IMR-90 (cell line): Measurements from ENCODE around the gene KCNN3. TPM values are rescaled to one million over a fixed set of nuclear protein-coding genes. Genes with fewer than 3 reads are reported as not detected.

Experiments
- ATAC-seq: fragments of 200-7000 bp; cut with Tn5 transposase; 2 replicates; pipeline ENCODE4 v1.9.1; 2020; ENCODE audit warnings: low read depth, mild to moderate bottlenecking, moderate library complexity
- BruUV-seq: library from RNA; stranded (reverse); fragments of 400-500 nt; replicated peaks from 2 replicates; lab custom pipeline; 2021; lab: Mats Ljungman, UMichigan
- CTCF ChIA-PET: fragments of 300-600 bp; formaldehyde crosslinking; extraction: SDS; loops from one replicate; lab custom pipeline; 2021; ENCODE audit warnings: antibody characterized with exemption; lab: Yijun Ruan, JAX
- POLR2A ChIA-PET: fragments of 300-600 bp; sonication (Branson Sonifier 250); formaldehyde crosslinking; loops from one replicate; lab custom pipeline; 2022; ENCODE audit warnings: antibody characterized with exemption; ENCODE audit not compliant: unreplicated experiment; lab: Charles Lee
- DNase-seq: peaks from one replicate; pipeline ENCODE4 v3.0.0; 2013
- H2AFZ ChIP-seq: replicated peaks from 2 replicates; pipeline ENCODE3; 2013; ENCODE audit warnings: low read length, mild to moderate bottlenecking; ENCODE audit not compliant: poor library complexity
- H2AK5ac ChIP-seq: 2 replicates; pipeline ENCODE4 v1.6.1; 2013; ENCODE audit warnings: low read depth, low read length, inconsistent platforms
- H2AK9ac ChIP-seq: replicated peaks from 2 replicates; pipeline ENCODE3; 2013; ENCODE audit warnings: mild to moderate bottlenecking, low read depth, low read length, moderate library complexity; ENCODE audit not compliant: poor library complexity
- H2BK120ac ChIP-seq: 2 replicates; pipeline ENCODE4 v1.6.1; 2013; ENCODE audit warnings: low read depth, low read length, inconsistent platforms
- H2BK15ac ChIP-seq: 3 replicates; pipeline ENCODE4 v1.6.1; 2013; ENCODE audit warnings: low read depth, low read length, inconsistent platforms
- H2BK20ac ChIP-seq: 2 replicates; pipeline ENCODE4 v1.6.1; 2013; ENCODE audit warnings: low read depth, mild to moderate bottlenecking, inconsistent platforms, low read length, moderate library complexity
- H2BK5ac ChIP-seq: 2 replicates; pipeline ENCODE4 v1.6.1; 2013; ENCODE audit warnings: mild to moderate bottlenecking, low read depth, low read length, inconsistent platforms; ENCODE audit not compliant: poor library complexity, severe bottlenecking
- H3K14ac ChIP-seq: replicated peaks from 2 replicates; pipeline ENCODE4 v1.6.1; 2013; ENCODE audit warnings: low read depth, low read length, inconsistent platforms
- H3K18ac ChIP-seq: 2 replicates; pipeline ENCODE4 v1.6.1; 2013; ENCODE audit warnings: low read depth, low read length, control low read depth
- H3K23ac ChIP-seq: 2 replicates; pipeline ENCODE4 v1.6.1; 2013; ENCODE audit warnings: low read depth, low read length, inconsistent platforms
- H3K27ac ChIP-seq: 2 replicates; pipeline ENCODE4 v1.5.1; 2013; ENCODE audit warnings: mild to moderate bottlenecking, control low read depth, low read length; ENCODE audit not compliant: insufficient read depth
- H3K27me3 ChIP-seq: 2 replicates; pipeline ENCODE4 v1.6.1; 2013; ENCODE audit warnings: low read length; ENCODE audit not compliant: control insufficient read depth, insufficient read depth
- H3K36me3 ChIP-seq: 2 replicates; pipeline ENCODE4 v1.6.1; 2013; ENCODE audit warnings: low read length, mixed read lengths; ENCODE audit not compliant: control insufficient read depth, insufficient read depth
- H3K4ac ChIP-seq: 2 replicates; pipeline ENCODE4 v1.6.1; 2013; ENCODE audit warnings: low read depth, low read length, inconsistent platforms
- H3K4me1 ChIP-seq: 2 replicates; pipeline ENCODE4 v1.6.1; 2013; ENCODE audit warnings: low read length, mixed read lengths; ENCODE audit not compliant: control insufficient read depth, insufficient read depth
- H3K4me2 ChIP-seq: 2 replicates; pipeline ENCODE4 v1.6.1; 2013; ENCODE audit warnings: low read depth, mild to moderate bottlenecking, control low read depth, low read length, moderate library complexity
- H3K4me3 ChIP-seq: 2 replicates; pipeline ENCODE4 v1.5.1; 2013; ENCODE audit warnings: low read depth, mild to moderate bottlenecking, control low read depth, low read length, moderate library complexity; ENCODE audit not compliant: insufficient read depth
- H3K56ac ChIP-seq: 2 replicates; pipeline ENCODE4 v1.6.1; 2013; ENCODE audit warnings: low read length, inconsistent platforms; ENCODE audit not compliant: insufficient read depth; ENCODE audit errors: extremely low read depth
- H3K79me1 ChIP-seq, 2 experiments: 2 replicates each; pipeline ENCODE4 v1.6.1; 2013; ENCODE audit warnings: low read length in 2 of 2, inconsistent platforms in 1 of 2, low read depth in 1 of 2
- H3K9ac ChIP-seq: 2 replicates; pipeline ENCODE4 v1.6.1; 2013; ENCODE audit warnings: low read depth, low read length, control low read depth
- H3K9me1 ChIP-seq: 2 replicates; pipeline ENCODE4 v1.6.1; 2013; ENCODE audit warnings: low read length, inconsistent platforms; ENCODE audit not compliant: insufficient read depth
- H3K9me3 ChIP-seq: 2 replicates; pipeline ENCODE4 v1.6.1; 2013; ENCODE audit warnings: low read length; ENCODE audit not compliant: control insufficient read depth, insufficient read depth
- H4K20me1 ChIP-seq: 2 replicates; pipeline ENCODE4 v1.6.1; 2013; ENCODE audit warnings: low read length, inconsistent platforms; ENCODE audit not compliant: insufficient read depth
- H4K5ac ChIP-seq: 2 replicates; pipeline ENCODE4 v1.6.1; 2013; ENCODE audit warnings: mild to moderate bottlenecking, low read depth, low read length, control low read depth
- H4K8ac ChIP-seq, 2 experiments: 2 replicates each; pipeline ENCODE4 v1.6.1; 2013; ENCODE audit warnings: low read depth in 2 of 2, low read length in 2 of 2, control low read depth in 1 of 2, inconsistent platforms in 1 of 2
- H4K91ac ChIP-seq: 2 replicates; pipeline ENCODE4 v1.6.1; 2013; ENCODE audit warnings: low read depth, low read length, inconsistent platforms; ENCODE audit not compliant: insufficient read depth
- BHLHE40 ChIP-seq: fragments of 150-350 bp; IDR thresholded peaks from 2 replicates; pipeline ENCODE4 v1.6.1; 2016; ENCODE audit warnings: mild to moderate bottlenecking, low read depth, low read length
- CEBPB ChIP-seq: IDR thresholded peaks from 2 replicates; pipeline ENCODE4 v1.6.1; 2012; ENCODE audit warnings: low read depth, low read length, improper control_type of control experiment
- CHD1 ChIP-seq: IDR thresholded peaks from 2 replicates; pipeline ENCODE4 v1.6.1; 2012; ENCODE audit warnings: low read depth, low read length, improper control_type of control experiment
- CTCF ChIP-seq: conservative IDR thresholded peaks from 2 replicates; pipeline ENCODE4 v1.5.1; 2012; ENCODE audit warnings: mild to moderate bottlenecking, low read depth, low read length, improper control_type of control experiment
- FOS ChIP-seq: fragments of 150-350 bp; IDR thresholded peaks from 2 replicates; pipeline ENCODE4 v1.6.1; 2016; ENCODE audit warnings: low read depth, low read length
- MAFK ChIP-seq: IDR thresholded peaks from 2 replicates; pipeline ENCODE4 v1.6.1; 2012; ENCODE audit warnings: low read depth, low read length, improper control_type of control experiment
- MAZ ChIP-seq: IDR thresholded peaks from 2 replicates; pipeline ENCODE4 v1.6.1; 2012; ENCODE audit warnings: low read depth, mild to moderate bottlenecking, low read length, improper control_type of control experiment, moderate library complexity, borderline replicate concordance
- MXI1 ChIP-seq: IDR thresholded peaks from 2 replicates; pipeline ENCODE4 v1.6.1; 2012; ENCODE audit warnings: low read depth, mild to moderate bottlenecking, low read length, moderate library complexity, borderline replicate concordance
- NFE2L2 ChIP-seq: fragments of 150-350 bp; IDR thresholded peaks from 2 replicates; pipeline ENCODE4 v1.6.1; 2016; ENCODE audit warnings: low read depth, mild to moderate bottlenecking, low read length
- POLR2A ChIP-seq: IDR thresholded peaks from 2 replicates; pipeline ENCODE4 v1.6.1; 2012; ENCODE audit warnings: mild to moderate bottlenecking, low read depth, low read length
- RAD21 ChIP-seq: IDR thresholded peaks from 2 replicates; pipeline ENCODE4 v1.6.1; 2012; ENCODE audit warnings: low read length, improper control_type of control experiment
- RCOR1 ChIP-seq: IDR thresholded peaks from 2 replicates; pipeline ENCODE4 v1.6.1; 2012; ENCODE audit warnings: mild to moderate bottlenecking, low read length, improper control_type of control experiment; ENCODE audit not compliant: insufficient replicate concordance
- RFX5 ChIP-seq: IDR thresholded peaks from 2 replicates; pipeline ENCODE4 v1.8.0; 2012; ENCODE audit warnings: low read depth, mild to moderate bottlenecking, low read length, moderate library complexity
- SMC3 ChIP-seq: fragments of 150-350 bp; IDR thresholded peaks from 2 replicates; pipeline ENCODE4 v1.6.1; 2016; ENCODE audit warnings: low read depth, mild to moderate bottlenecking, antibody characterized with exemption, low read length, moderate library complexity
- USF2 ChIP-seq: fragments of 150-350 bp; IDR thresholded peaks from 2 replicates; pipeline ENCODE4 v1.6.1; 2017; ENCODE audit warnings: mild to moderate bottlenecking, antibody characterized with exemption, low read length, low read depth
- WGBS, 2 experiments: methylation state at CpG; one replicate each; pipeline versions ENCODE4 v1.1.5 to v1.1.7; 2013; ENCODE audit warnings: missing lambda C conversion rate in 2 of 2; ENCODE audit not compliant: insufficient read length in 1 of 2; ENCODE audit errors: extremely low coverage in 2 of 2; 5-methylcytosine and 5-hydroxymethylcytosine counted together
- dilution Hi-C: fragments of 300-500 bp; cut with HindIII; formaldehyde crosslinking; loops from one replicate; pipeline ENCODE4 v1.14.3; 2018; ENCODE audit warnings: low sequenced_read_pairs; ENCODE audit not compliant: unreplicated experiment
- in situ Hi-C: fragments of 300-500 bp; cut with MboI; formaldehyde crosslinking; loops from 3 replicates; pipeline ENCODE4 v1.14.3; 2019; ENCODE audit warnings: low sequenced_read_pairs, inconsistent platforms, mixed read lengths
- intact Hi-C: fragments of 100-400 bp; cut with micrococcal nuclease; formaldehyde crosslinking; loops from 2 replicates; pipeline ENCODE4 v1.10.0; 2022
- polyA plus RNA-seq, 3 experiments: library from polyadenylated mRNA; depleted of rRNA; stranded (reverse); fragments of >200 nt; gene quantifications; 2 replicates each; pipeline ENCODE4 v1.2.3, GENCODE V29; 2012; ENCODE audit warnings: low replicate concordance in 1 of 3
- total RNA-seq: library from RNA; depleted of rRNA; stranded (reverse); fragments of >200 nt; gene quantifications from 2 replicates; pipeline ENCODE4 v1.2.3, GENCODE V29; 2012

The KCNN3 gene
- total and polyA plus RNA-seq, 2 of the 4 experiments (the other 2 are of a cell fraction), result 0.02 TPM; not detected in 1

- H4K5ac ChIP-seq, result no peak overlapping the region
- ChIA-PET CTCF (no interaction called here), POLR2A (no interaction called here)
- BruUV-seq, result no TSS peak
- intact Hi-C loops (no loop called here), in situ Hi-C loops (no loop called here), dilution Hi-C loops (no loop called here)
- no peak overlapping the region for H4K91ac ChIP-seq
- no peak overlapping the region for H3K18ac ChIP-seq
- peaks cover 34% of the 10 kb centered on the region for H3K27me3 ChIP-seq
- H3K14ac ChIP-seq, result no peak overlapping the region
- peaks cover 4% of the 10 kb centered on the region; the same call in 1 of the 2 replicates for H3K9me3 ChIP-seq
- 80% methylated on average over 1 of the region's 13 CpGs; no CpG with 5 or more reads in 1 of the 2 experiments for WGBS, 2 experiments
- H3K79me1 ChIP-seq, result no peaks in the 10 kb centered on the region
- no peak overlapping the region for H3K23ac ChIP-seq
- no peak for TF ChIP-seq RCOR1
- TF ChIP-seq FOS, result no peak
- TF ChIP-seq USF2, result no peak
- no peak for TF ChIP-seq RFX5
- TF ChIP-seq MAFK, result no peak
- TF ChIP-seq CTCF, result no peak
- no peak for TF ChIP-seq MXI1
- no peak for TF ChIP-seq MAZ
- TF ChIP-seq CEBPB, result no peak
- TF ChIP-seq POLR2A, result no peak
- TF ChIP-seq CHD1, result no peak
- no peak for TF ChIP-seq RAD21
- no peak for TF ChIP-seq NFE2L2
- TF ChIP-seq BHLHE40, result no peak
- TF ChIP-seq SMC3, result no peak
- DNase-seq (no peak), ATAC-seq (no peak)
- H3K4ac ChIP-seq, result no peak overlapping the region
- no peaks in the 10 kb centered on the region for H4K20me1 ChIP-seq
- no peak overlapping the region for H3K4me2 ChIP-seq
- H2AK5ac ChIP-seq, result no peak overlapping the region
- no peak overlapping the region for H2BK20ac ChIP-seq
- H3K36me3 ChIP-seq, result no peaks in the 10 kb centered on the region
- no peak overlapping the region for H2BK5ac ChIP-seq
- no peaks in the 10 kb centered on the region for H3K9me1 ChIP-seq
- no peak overlapping the region for H3K56ac ChIP-seq
- no peak overlapping the region for H2AK9ac ChIP-seq
- H3K4me3 ChIP-seq, result no peak overlapping the region
- no peak overlapping the region for H2AFZ ChIP-seq
- H3K9ac ChIP-seq, result no peak overlapping the region
- H4K8ac ChIP-seq, result no peak overlapping the region
- no peak overlapping the region for H2BK120ac ChIP-seq
- H3K4me1 ChIP-seq, result no peaks in the 10 kb centered on the region
- H3K27ac ChIP-seq, result no peak overlapping the region
- no peak overlapping the region for H2BK15ac ChIP-seq
Observed at GRCh38 chr1:154682254-154682653, 187.8 kb downstream of the KCNN3 start.
